ENCODE measurements around the gene GUCA1A. TPM values are rescaled to one million over a fixed set of nuclear protein-coding genes. Genes with fewer than 3 reads are reported as not detected.
A peak's percentile ranks its signal among the peaks of the same experiment; 100 is the strongest.
"Not testable (repeated sequence)": the region's sequence is repeated elsewhere in the genome, so short reads cannot be mapped to it uniquely, and the experiment has no call there.

GUCA1A gene
- total RNA-seq, 2 donors from 2014 or later = not detected

DNA sequence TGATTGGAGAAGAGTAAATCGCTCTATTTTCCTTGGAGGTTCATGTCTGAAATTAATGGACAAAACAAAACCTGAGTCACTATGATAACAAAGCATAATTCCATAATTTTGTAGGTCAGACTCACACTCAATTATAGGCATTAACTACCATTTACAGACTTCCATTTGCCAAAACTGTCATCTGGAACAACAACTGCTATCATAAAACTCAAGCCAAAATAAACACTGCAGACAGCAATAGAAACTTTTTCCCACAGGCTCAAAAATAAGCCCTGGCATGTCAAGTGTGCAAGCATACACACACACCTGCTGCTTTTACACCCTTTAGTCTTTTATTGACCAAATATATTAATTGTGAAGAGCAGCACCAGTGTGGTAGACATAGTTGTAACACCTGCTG lies 37.4 kb downstream of the GUCA1A start:
- DNase-seq (ENCODE audit: low spot score) = no peak
- peaks cover 68% of the 10 kb centered on the region for H3K36me3 ChIP-seq
- H3K27me3 ChIP-seq = no peaks in the 10 kb centered on the region
- no peaks in the 10 kb centered on the region for H3K9me3 ChIP-seq
- TF ChIP-seq, protein P1, sequence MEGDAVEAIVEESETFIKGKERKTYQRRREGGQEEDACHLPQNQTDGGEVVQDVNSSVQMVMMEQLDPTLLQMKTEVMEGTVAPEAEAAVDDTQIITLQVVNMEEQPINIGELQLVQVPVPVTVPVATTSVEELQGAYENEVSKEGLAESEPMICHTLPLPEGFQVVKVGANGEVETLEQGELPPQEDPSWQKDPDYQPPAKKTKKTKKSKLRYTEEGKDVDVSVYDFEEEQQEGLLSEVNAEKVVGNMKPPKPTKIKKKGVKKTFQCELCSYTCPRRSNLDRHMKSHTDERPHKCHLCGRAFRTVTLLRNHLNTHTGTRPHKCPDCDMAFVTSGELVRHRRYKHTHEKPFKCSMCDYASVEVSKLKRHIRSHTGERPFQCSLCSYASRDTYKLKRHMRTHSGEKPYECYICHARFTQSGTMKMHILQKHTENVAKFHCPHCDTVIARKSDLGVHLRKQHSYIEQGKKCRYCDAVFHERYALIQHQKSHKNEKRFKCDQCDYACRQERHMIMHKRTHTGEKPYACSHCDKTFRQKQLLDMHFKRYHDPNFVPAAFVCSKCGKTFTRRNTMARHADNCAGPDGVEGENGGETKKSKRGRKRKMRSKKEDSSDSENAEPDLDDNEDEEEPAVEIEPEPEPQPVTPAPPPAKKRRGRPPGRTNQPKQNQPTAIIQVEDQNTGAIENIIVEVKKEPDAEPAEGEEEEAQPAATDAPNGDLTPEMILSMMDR (IDR thresholded peaks at IDR 0.05) = no peak
- no peak overlapping the region for H3K27ac ChIP-seq
- H3K4me1 ChIP-seq = peaks cover 0 to 9% of the 10 kb centered on the region in 2 donors
- H3K4me3 ChIP-seq = no peak overlapping the region

DNA sequence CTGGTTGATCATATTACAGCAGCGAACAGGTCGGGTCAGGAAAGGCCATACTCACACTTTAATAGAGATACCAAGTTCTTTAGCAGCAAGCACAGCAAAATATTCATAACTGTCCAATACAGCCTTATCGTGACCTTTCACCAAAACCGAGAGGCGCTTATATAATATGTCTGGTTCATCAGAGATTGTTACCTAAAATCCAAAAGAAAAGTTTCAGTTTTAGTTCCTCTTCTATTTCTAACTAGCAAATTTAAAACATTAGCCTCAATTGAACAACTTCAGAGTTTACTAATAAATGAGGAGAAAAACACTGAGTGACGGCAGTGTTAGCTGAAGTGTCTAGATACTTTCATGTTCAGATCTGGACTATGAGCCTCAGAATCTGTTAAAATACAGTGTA lies 38.6 kb downstream of the GUCA1A start:
- TF ChIP-seq, protein P1 (IDR thresholded peaks at IDR 0.05) = no peak
- no peak overlapping the region for H3K4me3 ChIP-seq

DNA sequence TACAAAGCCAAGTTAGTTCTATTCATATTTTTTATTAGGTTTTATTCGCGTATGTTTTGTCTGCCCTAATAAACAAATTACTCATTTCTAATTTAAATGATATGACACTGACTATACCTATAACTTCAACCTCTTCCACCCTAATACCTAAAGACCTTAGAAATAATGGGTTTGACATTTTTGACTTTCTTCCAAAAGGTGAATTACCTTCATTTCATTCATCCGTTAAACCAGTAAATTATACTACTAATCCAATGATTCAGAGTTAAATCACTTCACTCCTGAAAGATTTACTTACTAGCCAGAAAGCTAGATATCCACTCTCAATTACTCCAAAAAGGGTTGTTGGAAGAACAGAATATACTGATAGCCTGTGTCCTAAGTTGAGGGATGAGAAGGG lies 39.3 kb downstream of the GUCA1A start:
- no peaks in the 10 kb centered on the region for H3K27me3 ChIP-seq
- no peaks in the 10 kb centered on the region for H3K9me3 ChIP-seq
- H3K27ac ChIP-seq = no peak overlapping the region
- TF ChIP-seq, protein P1 (IDR thresholded peaks at IDR 0.05) = no peak
- H3K36me3 ChIP-seq = peaks cover 62% of the 10 kb centered on the region
- H3K4me3 ChIP-seq = no peak overlapping the region
- no peak for DNase-seq (ENCODE audit: low spot score)
- peaks cover 0 to 22% of the 10 kb centered on the region in 2 donors for H3K4me1 ChIP-seq

More for the DNA sequence above, 38.6 kb downstream of the GUCA1A start:
- H3K36me3 ChIP-seq = peaks cover 65% of the 10 kb centered on the region
- H3K27me3 ChIP-seq = no peaks in the 10 kb centered on the region
- H3K4me1 ChIP-seq = peaks cover 0 to 15% of the 10 kb centered on the region in 2 donors
- DNase-seq (ENCODE audit: low spot score) = no peak
- no peaks in the 10 kb centered on the region for H3K9me3 ChIP-seq
- H3K27ac ChIP-seq = no peak overlapping the region

DNA sequence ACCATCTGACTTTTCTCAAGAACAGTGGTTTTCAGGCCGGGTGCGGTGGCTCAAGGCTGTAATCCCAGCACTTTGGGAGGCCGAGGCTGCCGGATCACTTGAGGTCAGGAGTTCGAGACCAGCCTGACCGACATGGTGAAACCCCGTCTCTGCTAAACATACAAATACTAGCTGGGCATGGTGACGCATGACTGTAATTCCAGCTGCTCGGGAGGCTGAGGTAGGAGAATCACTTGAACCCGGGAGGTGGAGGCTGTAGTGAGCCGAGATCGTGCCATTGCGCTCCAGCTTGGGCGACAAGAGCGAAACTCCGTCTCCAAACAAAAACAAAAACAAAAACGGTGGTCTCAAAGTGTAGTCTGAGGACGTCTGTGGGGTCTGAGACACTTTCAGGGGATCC lies 43.3 kb downstream of the GUCA1A start:
- not testable (repeated sequence) for H3K27me3 ChIP-seq; DNase-seq (ENCODE audit: low spot score); H3K9me3 ChIP-seq; H3K27ac ChIP-seq
- peaks cover 25% of the 10 kb centered on the region for H3K36me3 ChIP-seq
- H3K4me1 ChIP-seq = peaks cover 0 to 25% of the 10 kb centered on the region in 2 donors
- peak overlapping the region; percentile 55 to 75 for H3K4me3 ChIP-seq

DNA sequence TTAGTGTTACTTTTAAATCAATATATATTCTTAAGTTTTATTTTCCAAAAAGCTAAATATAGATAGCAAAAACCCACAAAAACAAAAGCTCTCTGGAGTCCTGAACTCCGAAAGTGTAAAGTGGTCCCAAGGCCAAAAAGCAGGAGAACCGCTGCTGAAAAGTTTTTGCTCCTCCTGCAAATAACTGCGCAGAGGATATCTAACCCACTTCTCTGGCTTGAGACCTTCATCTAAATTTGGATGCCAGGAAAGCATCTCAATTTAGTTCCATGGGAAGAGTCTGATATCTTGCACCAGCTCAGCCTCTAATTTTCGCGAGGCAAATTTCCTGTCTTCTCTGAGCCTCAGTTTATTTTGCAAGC lies 44.0 kb downstream of the GUCA1A start:
- Histone ChIP-seq H3K27ac (peak overlapping the region; percentile 68 to 85), H3K4me1 (peaks cover 0 to 25% of the 10 kb centered on the region in 2 donors), H3K36me3 (peaks cover 18% of the 10 kb centered on the region), H3K4me3 (peak overlapping the region; percentile 55 to 75), H3K9me3 (no peaks in the 10 kb centered on the region), H3K27me3 (no peaks in the 10 kb centered on the region)
- TF ChIP-seq, protein P1 (IDR thresholded peaks at IDR 0.05) = no peak
- DNase-seq (ENCODE audit: low spot score) = no peak

DNA sequence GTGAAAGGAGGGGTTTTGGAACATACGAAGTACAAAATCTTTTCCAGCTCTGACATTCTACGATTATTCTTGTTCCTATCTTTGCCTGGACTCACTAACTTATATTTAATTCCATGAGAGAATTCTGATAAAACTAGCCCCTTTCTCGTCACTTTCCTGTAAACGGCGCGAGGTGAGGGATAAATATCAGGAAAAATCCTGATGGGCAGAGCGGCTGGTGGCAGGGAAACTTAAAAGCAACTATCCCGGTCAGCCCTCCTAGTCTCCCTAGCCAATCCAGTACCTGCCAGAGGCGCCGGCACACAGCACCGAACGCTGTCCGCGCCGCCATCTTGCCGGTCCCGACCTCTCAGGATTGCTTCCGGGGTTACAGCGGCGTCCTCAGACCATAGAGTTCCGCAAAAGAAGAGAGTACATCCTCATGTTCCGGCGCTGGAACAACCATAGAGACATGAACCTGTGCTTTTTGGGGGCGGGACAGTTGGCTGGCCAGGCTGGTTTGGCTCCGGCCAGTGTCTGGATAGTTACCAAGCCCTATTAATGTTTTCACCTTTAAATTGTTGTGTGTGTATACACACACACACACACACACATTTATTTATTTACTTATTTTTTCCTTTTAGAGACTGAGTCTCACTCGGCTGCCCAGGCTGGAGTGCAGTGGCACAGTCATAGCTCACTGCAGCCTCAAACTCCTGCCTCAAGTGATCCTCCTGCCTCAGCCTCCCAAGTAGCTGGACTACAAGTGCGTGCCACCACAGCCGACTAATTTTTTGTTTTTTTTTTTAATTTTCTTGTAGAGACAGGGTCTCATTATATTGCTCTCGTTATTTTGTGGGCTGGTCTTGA lies 44.6 kb downstream of the GUCA1A start, which contains the start of gene MRPS10:
MRPS10 (minus strand) TSS at position 343 of the 849 bp plus-strand sequence; CDS start at position 331, 12 bp downstream.
- DNase-seq (ENCODE audit: low spot score) = peak; percentile 94
- peaks cover 14% of the 10 kb centered on the region for H3K36me3 ChIP-seq
- H3K9me3 ChIP-seq = no peaks in the 10 kb centered on the region
- peak within 1 kb of the TSS; percentile 68 to 85 for H3K27ac ChIP-seq
- peaks cover 0 to 25% of the 10 kb centered on the region in 2 donors for H3K4me1 ChIP-seq
- H3K27me3 ChIP-seq = no peaks in the 10 kb centered on the region
- H3K4me3 ChIP-seq = peak within 1 kb of the TSS; percentile 55 to 75
- TF ChIP-seq, protein P1 (IDR thresholded peaks at IDR 0.05) = peak in 1 of 2 donors; percentile 27
